ENCODE measurements around the gene CDC40.

DNA sequence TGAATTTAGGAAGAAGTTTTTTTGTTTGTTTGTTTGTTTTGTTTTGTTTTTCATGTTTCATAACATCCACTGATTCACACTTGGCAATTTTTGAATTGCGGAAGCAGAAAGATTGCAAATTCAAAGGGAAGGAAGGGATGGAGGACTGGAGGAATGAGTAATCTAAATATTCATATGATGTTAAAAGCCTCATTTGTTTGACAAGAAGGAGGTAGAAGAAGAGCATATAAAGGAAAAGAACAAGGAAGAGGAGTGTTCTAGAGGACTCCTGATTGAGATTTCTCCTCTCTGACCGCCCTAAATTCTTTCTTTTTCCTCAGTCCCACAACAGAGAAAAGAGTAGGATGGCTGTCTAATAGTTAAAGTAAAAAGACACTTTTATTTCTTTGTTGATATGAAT, 89.4 kb downstream of the CDC40 start:
- TF ChIP-seq, protein P1, sequence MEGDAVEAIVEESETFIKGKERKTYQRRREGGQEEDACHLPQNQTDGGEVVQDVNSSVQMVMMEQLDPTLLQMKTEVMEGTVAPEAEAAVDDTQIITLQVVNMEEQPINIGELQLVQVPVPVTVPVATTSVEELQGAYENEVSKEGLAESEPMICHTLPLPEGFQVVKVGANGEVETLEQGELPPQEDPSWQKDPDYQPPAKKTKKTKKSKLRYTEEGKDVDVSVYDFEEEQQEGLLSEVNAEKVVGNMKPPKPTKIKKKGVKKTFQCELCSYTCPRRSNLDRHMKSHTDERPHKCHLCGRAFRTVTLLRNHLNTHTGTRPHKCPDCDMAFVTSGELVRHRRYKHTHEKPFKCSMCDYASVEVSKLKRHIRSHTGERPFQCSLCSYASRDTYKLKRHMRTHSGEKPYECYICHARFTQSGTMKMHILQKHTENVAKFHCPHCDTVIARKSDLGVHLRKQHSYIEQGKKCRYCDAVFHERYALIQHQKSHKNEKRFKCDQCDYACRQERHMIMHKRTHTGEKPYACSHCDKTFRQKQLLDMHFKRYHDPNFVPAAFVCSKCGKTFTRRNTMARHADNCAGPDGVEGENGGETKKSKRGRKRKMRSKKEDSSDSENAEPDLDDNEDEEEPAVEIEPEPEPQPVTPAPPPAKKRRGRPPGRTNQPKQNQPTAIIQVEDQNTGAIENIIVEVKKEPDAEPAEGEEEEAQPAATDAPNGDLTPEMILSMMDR (IDR thresholded peaks at IDR 0.05) = no peak
- no peak for TF ChIP-seq ZFX (IDR thresholded peaks at IDR 0.05; ENCODE audit: borderline replicate concordance)

All from 22Rv1 (cell line).